Activated CD4-positive, CD25-positive, alpha-beta regulatory T cell treated with anti-CD3 and anti-CD28 coated beads, Interleukin-2, amount 50 U/mL, for 72 hours (primary cell): ENCODE measurements around the gene AKAP4.

Experiments
- DNase-seq: peaks from one replicate; pipeline ENCODE4 v3.0.0; 2021

AKAP4 gene

GRCh38 chrX:50200907-50201306, at the start of gene AKAP4:
Gene AKAP4 (minus strand): TSS chrX:50201007. CDS start chrX:50200889, 118 bp downstream.
- DNase-seq, result no peak

GRCh38 chrX:50211510-50211909, 10.7 kb upstream of the AKAP4 start:
- no peak for DNase-seq

- no peak for DNase-seq
Observed at GRCh38 chrX:50206753-50207152, 5.9 kb upstream of the AKAP4 start.

- DNase-seq, result peak; percentile 53
Observed at GRCh38 chrX:50204364-50204899, 3.6 kb upstream of the AKAP4 start, which contains the start of gene CCNB3. Gene CCNB3 (plus strand): TSS chrX:50204765. CDS start chrX:50285164, 80,399 bp downstream.

- DNase-seq, result no peak
Observed at GRCh38 chrX:50202539-50202938, 1.7 kb upstream of the AKAP4 start.

- DNase-seq, result no peak
Observed at GRCh38 chrX:50198348-50198747, 2.5 kb downstream of the AKAP4 start.

GRCh38 chrX:50188859-50189600, 11.8 kb downstream of the AKAP4 start:
- DNase-seq, result no peak

GRCh38 chrX:50183891-50184290, 16.9 kb downstream of the AKAP4 start:
- DNase-seq, result no peak

- no peak for DNase-seq
Observed at GRCh38 chrX:50180073-50180940, 20.5 kb downstream of the AKAP4 start.

- no peak for DNase-seq
Observed at GRCh38 chrX:50169717-50170116, 31.1 kb downstream of the AKAP4 start.

- no peak for DNase-seq
Observed at GRCh38 chrX:50168241-50168687, 32.5 kb downstream of the AKAP4 start.

GRCh38 chrX:50167366-50167765, 33.4 kb downstream of the AKAP4 start:
- DNase-seq, result no peak

GRCh38 chrX:50165727-50166126, 35.1 kb downstream of the AKAP4 start:
- no peak for DNase-seq

- DNase-seq, result no peak
Observed at GRCh38 chrX:50161127-50161526, 39.7 kb downstream of the AKAP4 start.

- no peak for DNase-seq
Observed at GRCh38 chrX:50158593-50158992, 42.2 kb downstream of the AKAP4 start.

- no peak for DNase-seq
Observed at GRCh38 chrX:50157545-50158135, 43.2 kb downstream of the AKAP4 start.

GRCh38 chrX:50154429-50154828, 46.4 kb downstream of the AKAP4 start:
- DNase-seq, result no peak

GRCh38 chrX:50152456-50152855, 48.4 kb downstream of the AKAP4 start:
- DNase-seq, result no peak

- no peak for DNase-seq
Observed at GRCh38 chrX:50147972-50148371, 52.8 kb downstream of the AKAP4 start.
